MM.1S (cell line): ENCODE data around the gene ELFN1.

Experiments used
- DNase-seq: peaks from one replicate; pipeline ENCODE4 v3.0.0-alpha.2; 2015
- H2AFZ ChIP-seq: fragments of 300-600 bp; sonication (generic); 2 replicates; pipeline ENCODE4 v1.6.0; 2016; ENCODE audit warnings: antibody characterized with exemption, low read length
- H3F3A ChIP-seq: fragments of 300-600 bp; sonication (generic); 2 replicates; pipeline ENCODE4 v1.6.1; 2016; ENCODE audit warnings: mild to moderate bottlenecking, antibody characterized with exemption, low read length, moderate library complexity, mixed read lengths; ENCODE audit not compliant: insufficient read depth
- H3K27ac ChIP-seq: fragments of 300-600 bp; sonication (generic); 2 replicates; pipeline ENCODE4 v1.5.1; 2016; ENCODE audit warnings: mild to moderate bottlenecking, low read length
- H3K27me3 ChIP-seq: fragments of 300-600 bp; sonication (generic); replicated peaks from 2 replicates; pipeline ENCODE4 v1.6.0; 2016; ENCODE audit warnings: low read length; ENCODE audit not compliant: insufficient read depth
- H3K36me3 ChIP-seq: fragments of 300-600 bp; sonication (generic); replicated peaks from 2 replicates; pipeline ENCODE4 v1.6.1; 2016; ENCODE audit warnings: mild to moderate bottlenecking, low read length, mixed read lengths; ENCODE audit not compliant: insufficient read depth
- H3K4me1 ChIP-seq: fragments of 300-600 bp; sonication (generic); 2 replicates; pipeline ENCODE4 v1.6.1; 2016; ENCODE audit warnings: low read length, mixed read lengths
- H3K4me2 ChIP-seq: fragments of 300-600 bp; sonication (generic); 2 replicates; pipeline ENCODE4 v1.6.0; 2016; ENCODE audit warnings: low read depth, low read length
- H3K4me3 ChIP-seq: fragments of 300-600 bp; sonication (generic); 2 replicates; pipeline ENCODE4 v1.5.1; 2016; ENCODE audit warnings: low read length, mixed read lengths
- H3K79me2 ChIP-seq: fragments of 300-600 bp; sonication (generic); 2 replicates; pipeline ENCODE4 v1.6.1; 2016; ENCODE audit warnings: mixed run types, low read length, mixed read lengths
- H3K9ac ChIP-seq: fragments of 300-600 bp; sonication (generic); 2 replicates; pipeline ENCODE4 v1.6.1; 2016; ENCODE audit warnings: low read length, mixed read lengths
- H3K9me2 ChIP-seq: fragments of 300-600 bp; sonication (generic); replicated peaks from 2 replicates; pipeline ENCODE4 v1.6.1; 2016; ENCODE audit warnings: mild to moderate bottlenecking, low read length, mixed read lengths; ENCODE audit not compliant: insufficient read depth
- H3K9me3 ChIP-seq: fragments of 300-600 bp; sonication (generic); replicated peaks from 2 replicates; pipeline ENCODE4 v1.6.1; 2016; ENCODE audit warnings: mild to moderate bottlenecking, low read length, mixed read lengths; ENCODE audit not compliant: insufficient read depth
- H4K20me1 ChIP-seq: fragments of 300-600 bp; sonication (generic); 2 replicates; pipeline ENCODE4 v1.6.1; 2016; ENCODE audit warnings: mild to moderate bottlenecking, low read length, moderate library complexity, mixed read lengths; ENCODE audit not compliant: insufficient read depth
- EZH2 ChIP-seq: fragments of 300-600 bp; sonication (generic); optimal IDR thresholded peaks from 2 replicates; pipeline ENCODE3; 2017; ENCODE audit warnings: low read depth, mild to moderate bottlenecking, antibody characterized with exemption, low read length, mixed read lengths
- EZH2phosphoT487 ChIP-seq: fragments of 300-600 bp; sonication (generic); IDR thresholded peaks from 2 replicates; pipeline ENCODE4 v1.6.1; 2018; ENCODE audit warnings: antibody characterized with exemption, low read length
- TF ChIP-seq, protein P1 (sequence below): fragments of 300-600 bp; sonication (generic); IDR thresholded peaks from 2 replicates; pipeline ENCODE4 v1.5.1; 2016; ENCODE audit warnings: antibody characterized with exemption, low read length, mixed read lengths

The ELFN1 gene

GRCh38 chr7:1735806-1736483, 65.9 kb downstream of the ELFN1 start:
- Histone ChIP-seq H2AFZ (no peak overlapping the region), H3K4me2 (no peak overlapping the region), H3K4me3 (no peak overlapping the region), H3K9me2 (no peaks in the 10 kb centered on the region), H3K36me3 (no peaks in the 10 kb centered on the region), H3K27ac (no peak overlapping the region), H3K79me2 (no peaks in the 10 kb centered on the region), H4K20me1 (no peaks in the 10 kb centered on the region), H3K4me1 (no peaks in the 10 kb centered on the region), H3F3A (no peaks in the 10 kb centered on the region), H3K27me3 (peaks cover 90% of the 10 kb centered on the region), H3K9ac (no peak overlapping the region), H3K9me3 (no peaks in the 10 kb centered on the region)
- no peak for TF ChIP-seq EZH2phosphoT487
- TF ChIP-seq EZH2, result no peak
- TF ChIP-seq, protein P1, sequence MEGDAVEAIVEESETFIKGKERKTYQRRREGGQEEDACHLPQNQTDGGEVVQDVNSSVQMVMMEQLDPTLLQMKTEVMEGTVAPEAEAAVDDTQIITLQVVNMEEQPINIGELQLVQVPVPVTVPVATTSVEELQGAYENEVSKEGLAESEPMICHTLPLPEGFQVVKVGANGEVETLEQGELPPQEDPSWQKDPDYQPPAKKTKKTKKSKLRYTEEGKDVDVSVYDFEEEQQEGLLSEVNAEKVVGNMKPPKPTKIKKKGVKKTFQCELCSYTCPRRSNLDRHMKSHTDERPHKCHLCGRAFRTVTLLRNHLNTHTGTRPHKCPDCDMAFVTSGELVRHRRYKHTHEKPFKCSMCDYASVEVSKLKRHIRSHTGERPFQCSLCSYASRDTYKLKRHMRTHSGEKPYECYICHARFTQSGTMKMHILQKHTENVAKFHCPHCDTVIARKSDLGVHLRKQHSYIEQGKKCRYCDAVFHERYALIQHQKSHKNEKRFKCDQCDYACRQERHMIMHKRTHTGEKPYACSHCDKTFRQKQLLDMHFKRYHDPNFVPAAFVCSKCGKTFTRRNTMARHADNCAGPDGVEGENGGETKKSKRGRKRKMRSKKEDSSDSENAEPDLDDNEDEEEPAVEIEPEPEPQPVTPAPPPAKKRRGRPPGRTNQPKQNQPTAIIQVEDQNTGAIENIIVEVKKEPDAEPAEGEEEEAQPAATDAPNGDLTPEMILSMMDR, result no peak
- no peak for DNase-seq

- Histone ChIP-seq H2AFZ (no peak overlapping the region), H3K4me3 (no peak overlapping the region), H3K9me2 (no peaks in the 10 kb centered on the region), H4K20me1 (no peaks in the 10 kb centered on the region), H3K4me2 (no peak overlapping the region), H3K9me3 (no peaks in the 10 kb centered on the region), H3K9ac (no peak overlapping the region), H3K27ac (no peak overlapping the region), H3K79me2 (no peaks in the 10 kb centered on the region), H3F3A (no peaks in the 10 kb centered on the region), H3K4me1 (no peaks in the 10 kb centered on the region), H3K36me3 (no peaks in the 10 kb centered on the region), H3K27me3 (peaks cover 85% of the 10 kb centered on the region)
- no peak for TF ChIP-seq EZH2
- TF ChIP-seq EZH2phosphoT487, result no peak
- TF ChIP-seq, protein P1, result no peak
- no peak for DNase-seq
These were observed 66.4 kb downstream of the ELFN1 start for GRCh38 chr7:1736484-1736817.

DNA sequence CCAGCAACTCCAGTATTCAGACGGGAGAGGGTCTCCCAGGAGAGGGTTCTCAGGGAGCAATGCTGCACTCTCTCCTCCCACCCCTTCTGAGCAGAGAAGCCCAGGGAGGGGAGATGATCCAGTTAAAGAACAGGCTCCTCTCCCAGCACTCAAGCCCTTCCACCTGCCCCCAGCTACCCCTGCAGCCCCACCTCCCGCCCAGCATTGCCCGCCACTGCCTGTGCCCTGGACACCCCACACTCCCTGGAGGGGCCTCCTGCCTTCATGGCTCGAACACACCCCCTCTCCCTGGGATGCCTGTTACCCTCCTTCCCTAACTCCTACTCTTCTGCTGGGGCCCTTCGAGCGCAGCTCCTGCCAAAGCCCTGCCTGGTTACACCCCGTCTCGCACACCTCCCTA, 66.8 kb downstream of the ELFN1 start:
- H3K9ac ChIP-seq, result no peak overlapping the region

More for the DNA sequence above, 66.8 kb downstream of the ELFN1 start:
- H3K79me2 ChIP-seq, result no peaks in the 10 kb centered on the region
- H3K4me1 ChIP-seq, result no peaks in the 10 kb centered on the region
- DNase-seq, result no peak
- no peaks in the 10 kb centered on the region for H4K20me1 ChIP-seq
- no peaks in the 10 kb centered on the region for H3K36me3 ChIP-seq
- H3K4me2 ChIP-seq, result no peak overlapping the region
- H3K9me2 ChIP-seq, result no peaks in the 10 kb centered on the region
- no peaks in the 10 kb centered on the region for H3K9me3 ChIP-seq
- H2AFZ ChIP-seq, result no peak overlapping the region
- no peak overlapping the region for H3K4me3 ChIP-seq
- no peak overlapping the region for H3K27ac ChIP-seq
- peaks cover 84% of the 10 kb centered on the region for H3K27me3 ChIP-seq
- H3F3A ChIP-seq, result no peaks in the 10 kb centered on the region
- TF ChIP-seq, protein P1, result no peak
- no peak for TF ChIP-seq EZH2
- no peak for TF ChIP-seq EZH2phosphoT487
